ENCODE data around the gene ABCC11. TPM values are rescaled to one million over a fixed set of nuclear protein-coding genes. Genes with fewer than 3 reads are reported as not detected.

Gene ABCC11
- not detected for total RNA-seq

- Histone ChIP-seq H3K4me1 (peaks cover 46% of the 10 kb centered on the region), H3K27ac (no peak within 1 kb of the TSS), H3K27me3 (no peaks in the 10 kb centered on the region), H3K36me3 (no peaks in the 10 kb centered on the region), H3K4me3 (no peak within 1 kb of the TSS), H3K9me3 (no peaks in the 10 kb centered on the region)
- TF ChIP-seq POLR2AphosphoS5 (IDR thresholded peaks at IDR 0.05; ENCODE audit: insufficient read depth in 1 of 2, low read depth in 1 of 2) (no peak), POLR2A (IDR thresholded peaks at IDR 0.05) (no peak), CTCF (IDR thresholded peaks at IDR 0.05) (no peak)
- DNase-seq (ENCODE audit: extremely low spot score in 2 of 2) = no peak
- intact Hi-C loops (cut with DNase I) = loop anchor here (10.0 kb wide), 1 partner anchor 367 kb away; the partner anchor contains the start of gene N4BP1
These were observed at the start of gene ABCC11 for GRCh38 chr16:48247311-48247710. ABCC11 (minus strand) TSS chr16:48247539; CDS start chr16:48231921, 15,618 bp downstream.

GRCh38 chr16:48295488-48296281, 48.3 kb upstream of the ABCC11 start:
- intact Hi-C loops (cut with DNase I) = no loop called here
- Histone ChIP-seq H3K36me3 (peaks cover 0 to 39% of the 10 kb centered on the region in 2 donors), H3K4me1 (no peaks in the 10 kb centered on the region), H3K27ac (peak overlapping the region; percentile 16), H3K27me3 (no peaks in the 10 kb centered on the region), H3K9me3 (no peaks in the 10 kb centered on the region), H3K4me3 (no peak overlapping the region)
- TF ChIP-seq POLR2A (IDR thresholded peaks at IDR 0.05) (no peak), POLR2AphosphoS5 (IDR thresholded peaks at IDR 0.05; ENCODE audit: insufficient read depth in 1 of 2, low read depth in 1 of 2) (peak in 1 of 2 donors; percentile 37), CTCF (IDR thresholded peaks at IDR 0.05) (no peak)
- DNase-seq (ENCODE audit: extremely low spot score in 2 of 2) = no peak

- no peaks in the 10 kb centered on the region for H3K9me3 ChIP-seq
- no peaks in the 10 kb centered on the region for H3K4me1 ChIP-seq
- H3K27me3 ChIP-seq = no peaks in the 10 kb centered on the region
- TF ChIP-seq CTCF (IDR thresholded peaks at IDR 0.05) = no peak
- no peak for TF ChIP-seq POLR2AphosphoS5 (IDR thresholded peaks at IDR 0.05; ENCODE audit: insufficient read depth in 1 of 2, low read depth in 1 of 2)
- TF ChIP-seq POLR2A (IDR thresholded peaks at IDR 0.05) = no peak
- intact Hi-C loops (cut with DNase I) = no loop called here
- DNase-seq (ENCODE audit: extremely low spot score in 2 of 2) = no peak
- no peak overlapping the region for H3K27ac ChIP-seq
- no peak overlapping the region for H3K4me3 ChIP-seq
- H3K36me3 ChIP-seq = peaks cover 0 to 41% of the 10 kb centered on the region in 2 donors
These were observed 47.4 kb upstream of the ABCC11 start for GRCh38 chr16:48294724-48295123.

- Histone ChIP-seq H3K4me1 (no peaks in the 10 kb centered on the region), H3K9me3 (peaks cover under 1% of the 10 kb centered on the region), H3K27me3 (no peaks in the 10 kb centered on the region), H3K4me3 (no peak overlapping the region), H3K27ac (no peak overlapping the region), H3K36me3 (peaks cover 0 to 24% of the 10 kb centered on the region in 2 donors)
- no peak for TF ChIP-seq CTCF (IDR thresholded peaks at IDR 0.05)
- TF ChIP-seq POLR2A (IDR thresholded peaks at IDR 0.05) = no peak
- no peak for TF ChIP-seq POLR2AphosphoS5 (IDR thresholded peaks at IDR 0.05; ENCODE audit: insufficient read depth in 1 of 2, low read depth in 1 of 2)
- DNase-seq (ENCODE audit: extremely low spot score in 2 of 2) = no peak
- intact Hi-C loops (cut with DNase I) = no loop called here
These were observed 45.1 kb upstream of the ABCC11 start for GRCh38 chr16:48292452-48292851.

GRCh38 chr16:48291754-48292153, 44.4 kb upstream of the ABCC11 start:
- Histone ChIP-seq H3K27me3 (no peaks in the 10 kb centered on the region), H3K4me1 (no peaks in the 10 kb centered on the region), H3K4me3 (no peak overlapping the region), H3K9me3 (peaks cover 6% of the 10 kb centered on the region), H3K36me3 (peaks cover 0 to 24% of the 10 kb centered on the region in 2 donors), H3K27ac (no peak overlapping the region)
- DNase-seq (ENCODE audit: extremely low spot score in 2 of 2) = no peak
- TF ChIP-seq POLR2A (IDR thresholded peaks at IDR 0.05) (no peak), CTCF (IDR thresholded peaks at IDR 0.05) (no peak), POLR2AphosphoS5 (IDR thresholded peaks at IDR 0.05; ENCODE audit: insufficient read depth in 1 of 2, low read depth in 1 of 2) (no peak)
- intact Hi-C loops (cut with DNase I) = no loop called here

Measured in vagina (tissue), 2 donors.